COLO668 (cell line): ENCODE results near the gene CROCC.

Source experiments
- DNase-seq: peaks from one replicate; lab custom pipeline; 2025; ENCODE audit not compliant: unreplicated experiment; lab: John Stamatoyannopoulos, UW

The CROCC gene

GRCh38 chr1:16967095-16967575, 45.4 kb downstream of the CROCC start:
- no peak for DNase-seq

- DNase-seq, result no peak
Observed at GRCh38 chr1:16967962-16968361, 46.2 kb downstream of the CROCC start.

- DNase-seq, result no peak
Observed at GRCh38 chr1:16968372-16968771, 46.6 kb downstream of the CROCC start.

GRCh38 chr1:16969057-16969611, 47.4 kb downstream of the CROCC start:
- DNase-seq, result no peak

GRCh38 chr1:16969651-16970050, 47.9 kb downstream of the CROCC start:
- DNase-seq, result no peak

- DNase-seq, result no peak
Observed at GRCh38 chr1:16970132-16970910, 48.6 kb downstream of the CROCC start.

- peak; percentile 67 for DNase-seq
Observed at GRCh38 chr1:16971341-16972188, 49.8 kb downstream of the CROCC start.

GRCh38 chr1:16972189-16972895, 50.6 kb downstream of the CROCC start:
- DNase-seq, result no peak

GRCh38 chr1:16973215-16973614, 51.5 kb downstream of the CROCC start:
- DNase-seq, result no peak

- DNase-seq, result no peak
Observed at GRCh38 chr1:16975211-16975610, 53.5 kb downstream of the CROCC start.

GRCh38 chr1:16975838-16976237, 54.1 kb downstream of the CROCC start:
- no peak for DNase-seq

GRCh38 chr1:16976966-16977365, 55.2 kb downstream of the CROCC start:
- DNase-seq, result no peak

- no peak for DNase-seq
Observed at GRCh38 chr1:16977377-16977776, 55.6 kb downstream of the CROCC start.

GRCh38 chr1:16978139-16978538, 56.4 kb downstream of the CROCC start:
- no peak for DNase-seq

- DNase-seq, result no peak
Observed at GRCh38 chr1:16978567-16979474, 57.1 kb downstream of the CROCC start.

- DNase-seq, result no peak
Observed at GRCh38 chr1:16979475-16980327, 58.0 kb downstream of the CROCC start.

- DNase-seq, result no peak
Observed at GRCh38 chr1:16980473-16981268, 58.9 kb downstream of the CROCC start, which contains the start of gene MFAP2. MFAP2 (minus strand) TSS chr1:16980620; CDS start chr1:16978273, 2,347 bp downstream.

GRCh38 chr1:16981269-16981849, 59.6 kb downstream of the CROCC start:
- DNase-seq, result no peak
